IMR-90 (cell line): ENCODE results near the gene INTS14. TPM values are rescaled to one million over a fixed set of nuclear protein-coding genes. Genes with fewer than 3 reads are reported as not detected.

Experiments used
- ATAC-seq: fragments of 200-7000 bp; cut with Tn5 transposase; 2 replicates; pipeline ENCODE4 v1.9.1; 2020; ENCODE audit warnings: low read depth, mild to moderate bottlenecking, moderate library complexity
- BruUV-seq: library from RNA; stranded (reverse); fragments of 400-500 nt; replicated peaks from 2 replicates; lab custom pipeline; 2021; lab: Mats Ljungman, UMichigan
- CTCF ChIA-PET: fragments of 300-600 bp; formaldehyde crosslinking; extraction: SDS; loops from one replicate; lab custom pipeline; 2021; ENCODE audit warnings: antibody characterized with exemption; lab: Yijun Ruan, JAX
- POLR2A ChIA-PET: fragments of 300-600 bp; sonication (Branson Sonifier 250); formaldehyde crosslinking; loops from one replicate; lab custom pipeline; 2022; ENCODE audit warnings: antibody characterized with exemption; ENCODE audit not compliant: unreplicated experiment; lab: Charles Lee
- DNase-seq: peaks from one replicate; pipeline ENCODE4 v3.0.0; 2013
- H2AFZ ChIP-seq: replicated peaks from 2 replicates; pipeline ENCODE3; 2013; ENCODE audit warnings: low read length, mild to moderate bottlenecking; ENCODE audit not compliant: poor library complexity
- H2AK5ac ChIP-seq: 2 replicates; pipeline ENCODE4 v1.6.1; 2013; ENCODE audit warnings: low read depth, low read length, inconsistent platforms
- H2AK9ac ChIP-seq: replicated peaks from 2 replicates; pipeline ENCODE3; 2013; ENCODE audit warnings: mild to moderate bottlenecking, low read depth, low read length, moderate library complexity; ENCODE audit not compliant: poor library complexity
- H2BK120ac ChIP-seq: 2 replicates; pipeline ENCODE4 v1.6.1; 2013; ENCODE audit warnings: low read depth, low read length, inconsistent platforms
- H2BK15ac ChIP-seq: 3 replicates; pipeline ENCODE4 v1.6.1; 2013; ENCODE audit warnings: low read depth, low read length, inconsistent platforms
- H2BK20ac ChIP-seq: 2 replicates; pipeline ENCODE4 v1.6.1; 2013; ENCODE audit warnings: low read depth, mild to moderate bottlenecking, inconsistent platforms, low read length, moderate library complexity
- H2BK5ac ChIP-seq: 2 replicates; pipeline ENCODE4 v1.6.1; 2013; ENCODE audit warnings: mild to moderate bottlenecking, low read depth, low read length, inconsistent platforms; ENCODE audit not compliant: poor library complexity, severe bottlenecking
- H3K14ac ChIP-seq: replicated peaks from 2 replicates; pipeline ENCODE4 v1.6.1; 2013; ENCODE audit warnings: low read depth, low read length, inconsistent platforms
- H3K18ac ChIP-seq: 2 replicates; pipeline ENCODE4 v1.6.1; 2013; ENCODE audit warnings: low read depth, low read length, control low read depth
- H3K23ac ChIP-seq: 2 replicates; pipeline ENCODE4 v1.6.1; 2013; ENCODE audit warnings: low read depth, low read length, inconsistent platforms
- H3K27ac ChIP-seq: 2 replicates; pipeline ENCODE4 v1.5.1; 2013; ENCODE audit warnings: mild to moderate bottlenecking, control low read depth, low read length; ENCODE audit not compliant: insufficient read depth
- H3K27me3 ChIP-seq: 2 replicates; pipeline ENCODE4 v1.6.1; 2013; ENCODE audit warnings: low read length; ENCODE audit not compliant: control insufficient read depth, insufficient read depth
- H3K36me3 ChIP-seq: 2 replicates; pipeline ENCODE4 v1.6.1; 2013; ENCODE audit warnings: low read length, mixed read lengths; ENCODE audit not compliant: control insufficient read depth, insufficient read depth
- H3K4ac ChIP-seq: 2 replicates; pipeline ENCODE4 v1.6.1; 2013; ENCODE audit warnings: low read depth, low read length, inconsistent platforms
- H3K4me1 ChIP-seq: 2 replicates; pipeline ENCODE4 v1.6.1; 2013; ENCODE audit warnings: low read length, mixed read lengths; ENCODE audit not compliant: control insufficient read depth, insufficient read depth
- H3K4me2 ChIP-seq: 2 replicates; pipeline ENCODE4 v1.6.1; 2013; ENCODE audit warnings: low read depth, mild to moderate bottlenecking, control low read depth, low read length, moderate library complexity
- H3K4me3 ChIP-seq: 2 replicates; pipeline ENCODE4 v1.5.1; 2013; ENCODE audit warnings: low read depth, mild to moderate bottlenecking, control low read depth, low read length, moderate library complexity; ENCODE audit not compliant: insufficient read depth
- H3K56ac ChIP-seq: 2 replicates; pipeline ENCODE4 v1.6.1; 2013; ENCODE audit warnings: low read length, inconsistent platforms; ENCODE audit not compliant: insufficient read depth; ENCODE audit errors: extremely low read depth
- H3K79me1 ChIP-seq, 2 experiments: 2 replicates each; pipeline ENCODE4 v1.6.1; 2013; ENCODE audit warnings: low read length in 2 of 2, inconsistent platforms in 1 of 2, low read depth in 1 of 2
- H3K9ac ChIP-seq: 2 replicates; pipeline ENCODE4 v1.6.1; 2013; ENCODE audit warnings: low read depth, low read length, control low read depth
- H3K9me1 ChIP-seq: 2 replicates; pipeline ENCODE4 v1.6.1; 2013; ENCODE audit warnings: low read length, inconsistent platforms; ENCODE audit not compliant: insufficient read depth
- H3K9me3 ChIP-seq: 2 replicates; pipeline ENCODE4 v1.6.1; 2013; ENCODE audit warnings: low read length; ENCODE audit not compliant: control insufficient read depth, insufficient read depth
- H4K20me1 ChIP-seq: 2 replicates; pipeline ENCODE4 v1.6.1; 2013; ENCODE audit warnings: low read length, inconsistent platforms; ENCODE audit not compliant: insufficient read depth
- H4K5ac ChIP-seq: 2 replicates; pipeline ENCODE4 v1.6.1; 2013; ENCODE audit warnings: mild to moderate bottlenecking, low read depth, low read length, control low read depth
- H4K8ac ChIP-seq, 2 experiments: 2 replicates each; pipeline ENCODE4 v1.6.1; 2013; ENCODE audit warnings: low read depth in 2 of 2, low read length in 2 of 2, control low read depth in 1 of 2, inconsistent platforms in 1 of 2
- H4K91ac ChIP-seq: 2 replicates; pipeline ENCODE4 v1.6.1; 2013; ENCODE audit warnings: low read depth, low read length, inconsistent platforms; ENCODE audit not compliant: insufficient read depth
- CHD1 ChIP-seq: IDR thresholded peaks from 2 replicates; pipeline ENCODE4 v1.6.1; 2012; ENCODE audit warnings: low read depth, low read length, improper control_type of control experiment
- ELK1 ChIP-seq: fragments of 150-350 bp; IDR thresholded peaks from 2 replicates; pipeline ENCODE4 v1.6.1; 2016; ENCODE audit warnings: low read depth, mild to moderate bottlenecking, low read length, moderate library complexity, borderline replicate concordance
- POLR2A ChIP-seq: IDR thresholded peaks from 2 replicates; pipeline ENCODE4 v1.6.1; 2012; ENCODE audit warnings: mild to moderate bottlenecking, low read depth, low read length
- RAD21 ChIP-seq: IDR thresholded peaks from 2 replicates; pipeline ENCODE4 v1.6.1; 2012; ENCODE audit warnings: low read length, improper control_type of control experiment
- RCOR1 ChIP-seq: IDR thresholded peaks from 2 replicates; pipeline ENCODE4 v1.6.1; 2012; ENCODE audit warnings: mild to moderate bottlenecking, low read length, improper control_type of control experiment; ENCODE audit not compliant: insufficient replicate concordance
- USF2 ChIP-seq: fragments of 150-350 bp; IDR thresholded peaks from 2 replicates; pipeline ENCODE4 v1.6.1; 2017; ENCODE audit warnings: mild to moderate bottlenecking, antibody characterized with exemption, low read length, low read depth
- WGBS, 2 experiments: methylation state at CpG; one replicate each; pipeline versions ENCODE4 v1.1.5 to v1.1.7; 2013; ENCODE audit warnings: missing lambda C conversion rate in 2 of 2; ENCODE audit not compliant: insufficient read length in 1 of 2; ENCODE audit errors: extremely low coverage in 2 of 2; 5-methylcytosine and 5-hydroxymethylcytosine counted together
- dilution Hi-C: fragments of 300-500 bp; cut with HindIII; formaldehyde crosslinking; loops from one replicate; pipeline ENCODE4 v1.14.3; 2018; ENCODE audit warnings: low sequenced_read_pairs; ENCODE audit not compliant: unreplicated experiment
- in situ Hi-C: fragments of 300-500 bp; cut with MboI; formaldehyde crosslinking; loops from 3 replicates; pipeline ENCODE4 v1.14.3; 2019; ENCODE audit warnings: low sequenced_read_pairs, inconsistent platforms, mixed read lengths
- intact Hi-C: fragments of 100-400 bp; cut with micrococcal nuclease; formaldehyde crosslinking; loops from 2 replicates; pipeline ENCODE4 v1.10.0; 2022
- polyA plus RNA-seq, 3 experiments: library from polyadenylated mRNA; depleted of rRNA; stranded (reverse); fragments of >200 nt; gene quantifications; 2 replicates each; pipeline ENCODE4 v1.2.3, GENCODE V29; 2012; ENCODE audit warnings: low replicate concordance in 1 of 3
- total RNA-seq: library from RNA; depleted of rRNA; stranded (reverse); fragments of >200 nt; gene quantifications from 2 replicates; pipeline ENCODE4 v1.2.3, GENCODE V29; 2012

Gene INTS14
- total and polyA plus RNA-seq, 2 of the 4 experiments (the other 2 are of a cell fraction) = 22.9 to 39.5 TPM

GRCh38 chr15:65571971-65572370, 39.0 kb downstream of the INTS14 start:
- H4K8ac ChIP-seq = no peak overlapping the region
- H3K23ac ChIP-seq = no peak overlapping the region
- no TSS peak for BruUV-seq
- H4K5ac ChIP-seq = no peak overlapping the region
- H4K20me1 ChIP-seq = 0 out of 2 replicates have a peak, but pooled peaks cover 3% of the 10 kb centered on the region
- H3K9ac ChIP-seq = no peak overlapping the region
- H3K4me1 ChIP-seq = no peaks in the 10 kb centered on the region
- CTCF ChIA-PET = no interaction called here
- no peak overlapping the region for H2BK120ac ChIP-seq
- no CpG with 5 or more reads among the region's 2 CpGs for WGBS, 2 experiments
- H3K79me1 ChIP-seq = peaks cover 0 to 1% of the 10 kb centered on the region in 2 experiments; a peak in 2 of 4 replicates
- H2BK15ac ChIP-seq = no peak overlapping the region
- H2AK5ac ChIP-seq = no peak overlapping the region
- H3K14ac ChIP-seq = no peak overlapping the region
- H3K4ac ChIP-seq = no peak overlapping the region
- POLR2A ChIA-PET = no interaction called here
- no peak overlapping the region for H3K4me2 ChIP-seq
- no peak overlapping the region for H4K91ac ChIP-seq
- dilution Hi-C loops (no loop called here), intact Hi-C loops (no loop called here), in situ Hi-C loops (no loop called here)
- no peak for ATAC-seq
- no peak overlapping the region for H2BK5ac ChIP-seq
- H3K27ac ChIP-seq = no peak overlapping the region
- H2BK20ac ChIP-seq = no peak overlapping the region
- peaks cover 25% of the 10 kb centered on the region for H3K36me3 ChIP-seq
- no peak overlapping the region for H2AK9ac ChIP-seq
- no peak overlapping the region for H3K56ac ChIP-seq
- H3K27me3 ChIP-seq = no peaks in the 10 kb centered on the region
- no peak for DNase-seq
- H3K9me1 ChIP-seq = peaks cover 1% of the 10 kb centered on the region
- no peak overlapping the region for H3K4me3 ChIP-seq
- no peak overlapping the region for H3K18ac ChIP-seq
- H2AFZ ChIP-seq = no peak overlapping the region
- TF ChIP-seq POLR2A (no peak), CHD1 (no peak), RAD21 (no peak), ELK1 (no peak), USF2 (no peak), RCOR1 (no peak)
- H3K9me3 ChIP-seq = no peaks in the 10 kb centered on the region
